ENCODE data around the gene GPRC5A. TPM values are rescaled to one million over a fixed set of nuclear protein-coding genes. Genes with fewer than 3 reads are reported as not detected.

The GPRC5A gene
- total RNA-seq, 4 donors from 2014 or later, result 7.0 to 166 (median 116) TPM

- in situ Hi-C loops (cut with MboI; ENCODE audit: low pct_ligation_motif_present in 1 of 4, low pct_unique_long_range_greater_than_20kb in 1 of 4, low sequenced_read_pairs in 3 of 4), result no loop called here
- intact Hi-C loops (cut with DNase I; ENCODE audit: low total_unique reads), result no loop called here
- WGBS, 2 donors (ENCODE audit: low coverage in 1 of 2), result 59 to 75% methylated on average over 1 to 5 of the region's 5 CpGs
- Histone ChIP-seq H3K27me3 (no peaks in the 10 kb centered on the region), H3K4me1 (peaks cover 0 to 75% (median 33%) of the 10 kb centered on the region in 4 donors), H3K27ac (peak overlapping the region; percentile 71 to 82 (median 77)), H3K4me3 (peak overlapping the region in 1 of 4 donors; percentile 35), H3K9me3 (no peaks in the 10 kb centered on the region), H3K36me3 (no peaks in the 10 kb centered on the region)
- no peak for DNase-seq
- TF ChIP-seq EP300 (IDR thresholded peaks at IDR 0.05; ENCODE audit: low read depth) (no peak), POLR2A (IDR thresholded peaks at IDR 0.05) (peak; percentile 70), CTCF (IDR thresholded peaks at IDR 0.05) (no peak), POLR2AphosphoS5 (IDR thresholded peaks at IDR 0.05) (peak; percentile 40 to 78 (median 69))
These were observed 14.1 kb upstream of the GPRC5A start for GRCh38 chr12:12877153-12877768.

- TF ChIP-seq POLR2A (IDR thresholded peaks at IDR 0.05), result no peak
- TF ChIP-seq POLR2AphosphoS5 (IDR thresholded peaks at IDR 0.05), result no peak
- in situ Hi-C loops (cut with MboI; ENCODE audit: low pct_ligation_motif_present in 1 of 4, low pct_unique_long_range_greater_than_20kb in 1 of 4, low sequenced_read_pairs in 3 of 4), result no loop called here
- peak; percentile 47 for DNase-seq
- Histone ChIP-seq H3K4me1 (peaks cover 0 to 77% (median 32%) of the 10 kb centered on the region in 4 donors), H3K27ac (peak overlapping the region; percentile 71 to 82 (median 77)), H3K36me3 (no peaks in the 10 kb centered on the region), H3K27me3 (no peaks in the 10 kb centered on the region), H3K4me3 (no peak overlapping the region), H3K9me3 (no peaks in the 10 kb centered on the region)
- intact Hi-C loops (cut with DNase I; ENCODE audit: low total_unique reads), result no loop called here
- 50 to 67% methylated on average over 1 to 9 of the region's 9 CpGs for WGBS, 2 donors (ENCODE audit: low coverage in 1 of 2)
These were observed 13.4 kb upstream of the GPRC5A start for GRCh38 chr12:12877781-12878455.

- Histone ChIP-seq H3K27ac (peak overlapping the region in 3 of 4 donors; percentile 71 to 76 (median 73)), H3K4me3 (no peak overlapping the region), H3K27me3 (no peaks in the 10 kb centered on the region), H3K4me1 (peaks cover 0 to 62% (median 25%) of the 10 kb centered on the region in 4 donors), H3K9me3 (no peaks in the 10 kb centered on the region), H3K36me3 (no peaks in the 10 kb centered on the region)
- no peak for TF ChIP-seq POLR2A (IDR thresholded peaks at IDR 0.05)
- no peak for TF ChIP-seq EP300 (IDR thresholded peaks at IDR 0.05; ENCODE audit: low read depth)
- TF ChIP-seq POLR2AphosphoS5 (IDR thresholded peaks at IDR 0.05), result no peak
- no peak for TF ChIP-seq CTCF (IDR thresholded peaks at IDR 0.05)
- in situ Hi-C loops (cut with MboI; ENCODE audit: low pct_ligation_motif_present in 1 of 4, low pct_unique_long_range_greater_than_20kb in 1 of 4, low sequenced_read_pairs in 3 of 4), result no loop called here
- intact Hi-C loops (cut with DNase I; ENCODE audit: low total_unique reads), result no loop called here
- WGBS, 2 donors (ENCODE audit: low coverage in 1 of 2), result 73 to 87% methylated on average over 3 to 6 of the region's 6 CpGs
- no peak for DNase-seq
These were observed 10.8 kb upstream of the GPRC5A start for GRCh38 chr12:12880537-12880936.

GRCh38 chr12:12881151-12881909 lies 10.0 kb upstream of the GPRC5A start:
- Histone ChIP-seq H3K4me1 (peaks cover 0 to 60% (median 25%) of the 10 kb centered on the region in 4 donors), H3K9me3 (no peaks in the 10 kb centered on the region), H3K36me3 (no peaks in the 10 kb centered on the region), H3K4me3 (no peak overlapping the region), H3K27ac (peak overlapping the region; percentile 48 to 76 (median 72)), H3K27me3 (no peaks in the 10 kb centered on the region)
- WGBS, 2 donors (ENCODE audit: low coverage in 1 of 2), result 40% methylated on average over 11 of the region's 11 CpGs; no CpG with 5 or more reads in 1 of the 2 donors
- in situ Hi-C loops (cut with MboI; ENCODE audit: low pct_ligation_motif_present in 1 of 4, low pct_unique_long_range_greater_than_20kb in 1 of 4, low sequenced_read_pairs in 3 of 4), result no loop called here
- DNase-seq, result peak; percentile 62
- intact Hi-C loops (cut with DNase I; ENCODE audit: low total_unique reads), result no loop called here
- TF ChIP-seq POLR2AphosphoS5 (IDR thresholded peaks at IDR 0.05), result peak in 1 of 3 donors; percentile 37
- no peak for TF ChIP-seq CTCF (IDR thresholded peaks at IDR 0.05)
- TF ChIP-seq EP300 (IDR thresholded peaks at IDR 0.05; ENCODE audit: low read depth), result no peak
- peak; percentile 18 for TF ChIP-seq POLR2A (IDR thresholded peaks at IDR 0.05)
